IMR-90 (cell line): ENCODE results near the gene AKAP13. TPM values are rescaled to one million over a fixed set of nuclear protein-coding genes. Genes with fewer than 3 reads are reported as not detected.

Experiments used
- ATAC-seq: fragments of 200-7000 bp; cut with Tn5 transposase; 2 replicates; pipeline ENCODE4 v1.9.1; 2020; ENCODE audit warnings: low read depth, mild to moderate bottlenecking, moderate library complexity
- BruUV-seq: library from RNA; stranded (reverse); fragments of 400-500 nt; replicated peaks from 2 replicates; lab custom pipeline; 2021; lab: Mats Ljungman, UMichigan
- CTCF ChIA-PET: fragments of 300-600 bp; formaldehyde crosslinking; extraction: SDS; loops from one replicate; lab custom pipeline; 2021; ENCODE audit warnings: antibody characterized with exemption; lab: Yijun Ruan, JAX
- POLR2A ChIA-PET: fragments of 300-600 bp; sonication (Branson Sonifier 250); formaldehyde crosslinking; loops from one replicate; lab custom pipeline; 2022; ENCODE audit warnings: antibody characterized with exemption; ENCODE audit not compliant: unreplicated experiment; lab: Charles Lee
- DNase-seq: peaks from one replicate; pipeline ENCODE4 v3.0.0; 2013
- H2AFZ ChIP-seq: replicated peaks from 2 replicates; pipeline ENCODE3; 2013; ENCODE audit warnings: low read length, mild to moderate bottlenecking; ENCODE audit not compliant: poor library complexity
- H2AK5ac ChIP-seq: 2 replicates; pipeline ENCODE4 v1.6.1; 2013; ENCODE audit warnings: low read depth, low read length, inconsistent platforms
- H2AK9ac ChIP-seq: replicated peaks from 2 replicates; pipeline ENCODE3; 2013; ENCODE audit warnings: mild to moderate bottlenecking, low read depth, low read length, moderate library complexity; ENCODE audit not compliant: poor library complexity
- H2BK120ac ChIP-seq: 2 replicates; pipeline ENCODE4 v1.6.1; 2013; ENCODE audit warnings: low read depth, low read length, inconsistent platforms
- H2BK15ac ChIP-seq: 3 replicates; pipeline ENCODE4 v1.6.1; 2013; ENCODE audit warnings: low read depth, low read length, inconsistent platforms
- H2BK20ac ChIP-seq: 2 replicates; pipeline ENCODE4 v1.6.1; 2013; ENCODE audit warnings: low read depth, mild to moderate bottlenecking, inconsistent platforms, low read length, moderate library complexity
- H2BK5ac ChIP-seq: 2 replicates; pipeline ENCODE4 v1.6.1; 2013; ENCODE audit warnings: mild to moderate bottlenecking, low read depth, low read length, inconsistent platforms; ENCODE audit not compliant: poor library complexity, severe bottlenecking
- H3K14ac ChIP-seq: replicated peaks from 2 replicates; pipeline ENCODE4 v1.6.1; 2013; ENCODE audit warnings: low read depth, low read length, inconsistent platforms
- H3K18ac ChIP-seq: 2 replicates; pipeline ENCODE4 v1.6.1; 2013; ENCODE audit warnings: low read depth, low read length, control low read depth
- H3K23ac ChIP-seq: 2 replicates; pipeline ENCODE4 v1.6.1; 2013; ENCODE audit warnings: low read depth, low read length, inconsistent platforms
- H3K27ac ChIP-seq: 2 replicates; pipeline ENCODE4 v1.5.1; 2013; ENCODE audit warnings: mild to moderate bottlenecking, control low read depth, low read length; ENCODE audit not compliant: insufficient read depth
- H3K27me3 ChIP-seq: 2 replicates; pipeline ENCODE4 v1.6.1; 2013; ENCODE audit warnings: low read length; ENCODE audit not compliant: control insufficient read depth, insufficient read depth
- H3K36me3 ChIP-seq: 2 replicates; pipeline ENCODE4 v1.6.1; 2013; ENCODE audit warnings: low read length, mixed read lengths; ENCODE audit not compliant: control insufficient read depth, insufficient read depth
- H3K4ac ChIP-seq: 2 replicates; pipeline ENCODE4 v1.6.1; 2013; ENCODE audit warnings: low read depth, low read length, inconsistent platforms
- H3K4me1 ChIP-seq: 2 replicates; pipeline ENCODE4 v1.6.1; 2013; ENCODE audit warnings: low read length, mixed read lengths; ENCODE audit not compliant: control insufficient read depth, insufficient read depth
- H3K4me2 ChIP-seq: 2 replicates; pipeline ENCODE4 v1.6.1; 2013; ENCODE audit warnings: low read depth, mild to moderate bottlenecking, control low read depth, low read length, moderate library complexity
- H3K4me3 ChIP-seq: 2 replicates; pipeline ENCODE4 v1.5.1; 2013; ENCODE audit warnings: low read depth, mild to moderate bottlenecking, control low read depth, low read length, moderate library complexity; ENCODE audit not compliant: insufficient read depth
- H3K56ac ChIP-seq: 2 replicates; pipeline ENCODE4 v1.6.1; 2013; ENCODE audit warnings: low read length, inconsistent platforms; ENCODE audit not compliant: insufficient read depth; ENCODE audit errors: extremely low read depth
- H3K79me1 ChIP-seq, 2 experiments: 2 replicates each; pipeline ENCODE4 v1.6.1; 2013; ENCODE audit warnings: low read length in 2 of 2, inconsistent platforms in 1 of 2, low read depth in 1 of 2
- H3K9ac ChIP-seq: 2 replicates; pipeline ENCODE4 v1.6.1; 2013; ENCODE audit warnings: low read depth, low read length, control low read depth
- H3K9me1 ChIP-seq: 2 replicates; pipeline ENCODE4 v1.6.1; 2013; ENCODE audit warnings: low read length, inconsistent platforms; ENCODE audit not compliant: insufficient read depth
- H3K9me3 ChIP-seq: 2 replicates; pipeline ENCODE4 v1.6.1; 2013; ENCODE audit warnings: low read length; ENCODE audit not compliant: control insufficient read depth, insufficient read depth
- H4K20me1 ChIP-seq: 2 replicates; pipeline ENCODE4 v1.6.1; 2013; ENCODE audit warnings: low read length, inconsistent platforms; ENCODE audit not compliant: insufficient read depth
- H4K5ac ChIP-seq: 2 replicates; pipeline ENCODE4 v1.6.1; 2013; ENCODE audit warnings: mild to moderate bottlenecking, low read depth, low read length, control low read depth
- H4K8ac ChIP-seq, 2 experiments: 2 replicates each; pipeline ENCODE4 v1.6.1; 2013; ENCODE audit warnings: low read depth in 2 of 2, low read length in 2 of 2, control low read depth in 1 of 2, inconsistent platforms in 1 of 2
- H4K91ac ChIP-seq: 2 replicates; pipeline ENCODE4 v1.6.1; 2013; ENCODE audit warnings: low read depth, low read length, inconsistent platforms; ENCODE audit not compliant: insufficient read depth
- BHLHE40 ChIP-seq: fragments of 150-350 bp; IDR thresholded peaks from 2 replicates; pipeline ENCODE4 v1.6.1; 2016; ENCODE audit warnings: mild to moderate bottlenecking, low read depth, low read length
- CEBPB ChIP-seq: IDR thresholded peaks from 2 replicates; pipeline ENCODE4 v1.6.1; 2012; ENCODE audit warnings: low read depth, low read length, improper control_type of control experiment
- WGBS, 2 experiments: methylation state at CpG; one replicate each; pipeline versions ENCODE4 v1.1.5 to v1.1.7; 2013; ENCODE audit warnings: missing lambda C conversion rate in 2 of 2; ENCODE audit not compliant: insufficient read length in 1 of 2; ENCODE audit errors: extremely low coverage in 2 of 2; 5-methylcytosine and 5-hydroxymethylcytosine counted together
- dilution Hi-C: fragments of 300-500 bp; cut with HindIII; formaldehyde crosslinking; loops from one replicate; pipeline ENCODE4 v1.14.3; 2018; ENCODE audit warnings: low sequenced_read_pairs; ENCODE audit not compliant: unreplicated experiment
- in situ Hi-C: fragments of 300-500 bp; cut with MboI; formaldehyde crosslinking; loops from 3 replicates; pipeline ENCODE4 v1.14.3; 2019; ENCODE audit warnings: low sequenced_read_pairs, inconsistent platforms, mixed read lengths
- intact Hi-C: fragments of 100-400 bp; cut with micrococcal nuclease; formaldehyde crosslinking; loops from 2 replicates; pipeline ENCODE4 v1.10.0; 2022
- polyA plus RNA-seq, 3 experiments: library from polyadenylated mRNA; depleted of rRNA; stranded (reverse); fragments of >200 nt; gene quantifications; 2 replicates each; pipeline ENCODE4 v1.2.3, GENCODE V29; 2012; ENCODE audit warnings: low replicate concordance in 1 of 3
- total RNA-seq: library from RNA; depleted of rRNA; stranded (reverse); fragments of >200 nt; gene quantifications from 2 replicates; pipeline ENCODE4 v1.2.3, GENCODE V29; 2012

AKAP13 gene
- total and polyA plus RNA-seq, 2 of the 4 experiments (the other 2 are of a cell fraction) = 10.4 to 46.4 TPM

GRCh38 chr15:85527895-85528294 is 147.5 kb downstream of the AKAP13 start:
- POLR2A ChIA-PET = interaction anchor here (0.8 kb wide), 1 partner anchor 162 kb away, joined by 3 read pairs; no protein-coding TSS in a partner anchor

More at GRCh38 chr15:85527895-85528294, 147.5 kb downstream of the AKAP13 start:
- Histone ChIP-seq H4K5ac (no peak overlapping the region; the same call in 1 of the 2 replicates), H3K9me1 (peaks cover 14% of the 10 kb centered on the region), H2BK5ac (no peak overlapping the region), H3K4me1 (peaks cover 10% of the 10 kb centered on the region), H4K8ac (peak overlapping the region; percentile 54 to 71; a peak in 3 of 4 replicates), H2AFZ (no peak overlapping the region), H3K56ac (no peak overlapping the region; the same call in 1 of the 2 replicates), H4K91ac (0 out of 2 replicates have a peak overlapping the region, but pooled peaks have one; percentile 5), H2BK15ac (peak overlapping the region; percentile 32; the same call in 1 of the 3 replicates), H3K14ac (peak overlapping the region; percentile 49; the same call in 1 of the 2 replicates), H3K4me2 (peak overlapping the region; percentile 55), H3K18ac (peak overlapping the region; percentile 46; the same call in 1 of the 2 replicates), H2BK20ac (0 out of 2 replicates have a peak overlapping the region, but pooled peaks have one; percentile 42), H3K9me3 (no peaks in the 10 kb centered on the region), H3K4me3 (no peak overlapping the region), H2AK5ac (no peak overlapping the region), H3K23ac (peak overlapping the region; percentile 60; the same call in 1 of the 2 replicates), H3K27me3 (no peaks in the 10 kb centered on the region), H3K79me1 (peaks cover 24 to 51% of the 10 kb centered on the region in 2 experiments), H3K9ac (no peak overlapping the region), H3K4ac (peak overlapping the region; percentile 46; the same call in 1 of the 2 replicates), H2AK9ac (no peak overlapping the region), H4K20me1 (peaks cover 5% of the 10 kb centered on the region; the same call in 1 of the 2 replicates), H2BK120ac (peak overlapping the region; percentile 63; the same call in 1 of the 2 replicates), H3K36me3 (0 out of 2 replicates have a peak, but pooled peaks cover 2% of the 10 kb centered on the region), H3K27ac (peak overlapping the region; percentile 82; the same call in 1 of the 2 replicates)
- ATAC-seq = peak; percentile 83
- peak; percentile 90 for DNase-seq
- intact Hi-C loops = no loop called here
- BruUV-seq = no TSS peak
- in situ Hi-C loops = no loop called here
- dilution Hi-C loops = no loop called here
- TF ChIP-seq BHLHE40 = no peak
- peak; percentile 72 for TF ChIP-seq CEBPB
- CTCF ChIA-PET = interaction anchor here (0.8 kb wide), 1 partner anchor 22 kb away, joined by 3 read pairs; no protein-coding TSS in a partner anchor
- WGBS, 2 experiments = no CpG with 5 or more reads among the region's 3 CpGs
